NCI-H345 treated with DMSO at 0.1 percent for 48 hours (cell line): ENCODE data around the gene PRKAR1B.

Source experiments
- DNase-seq: peaks from one replicate; lab custom pipeline; 2025; ENCODE audit not compliant: unreplicated experiment; lab: John Stamatoyannopoulos, UW

The PRKAR1B gene

DNA sequence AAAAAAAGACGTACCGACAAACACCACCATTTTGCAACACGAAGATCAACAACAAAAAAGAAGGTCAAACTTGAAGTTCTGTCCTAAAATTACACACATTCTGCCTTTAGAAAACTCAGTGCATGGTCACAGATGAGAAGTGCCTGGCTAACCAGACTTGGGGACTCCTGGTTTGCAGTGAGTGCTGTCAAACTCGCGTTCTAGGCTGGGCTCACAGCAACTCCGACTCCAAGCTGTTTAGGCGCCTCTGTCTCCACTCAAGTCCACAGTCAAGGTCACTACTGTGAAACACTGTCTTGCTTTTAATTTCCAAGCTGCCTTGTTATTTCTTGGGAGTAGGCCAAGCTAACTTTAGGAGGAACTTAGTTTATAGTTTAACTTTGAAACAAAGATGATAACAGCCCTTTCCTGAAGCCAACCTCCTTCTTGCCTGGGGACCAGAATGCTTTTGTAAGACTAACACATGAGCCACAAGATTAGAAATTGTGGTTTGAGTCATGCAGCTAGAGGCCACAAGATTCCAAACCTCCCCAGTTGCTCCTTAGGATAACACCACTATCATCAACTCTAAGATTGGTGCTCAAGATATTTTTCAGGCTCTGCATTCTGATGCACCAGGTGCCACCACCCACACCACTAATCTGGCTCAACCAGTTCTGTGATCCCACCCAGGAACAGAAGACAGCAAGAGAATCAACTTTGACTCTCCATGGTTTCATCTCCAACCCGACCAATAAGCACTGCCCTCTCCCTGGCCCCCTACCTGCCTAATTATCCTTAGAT, 1.7 kb downstream of the PRKAR1B start:
- no peak for DNase-seq

GRCh38 chr7:724298-724697, 2.8 kb downstream of the PRKAR1B start:
- DNase-seq: no peak

DNA sequence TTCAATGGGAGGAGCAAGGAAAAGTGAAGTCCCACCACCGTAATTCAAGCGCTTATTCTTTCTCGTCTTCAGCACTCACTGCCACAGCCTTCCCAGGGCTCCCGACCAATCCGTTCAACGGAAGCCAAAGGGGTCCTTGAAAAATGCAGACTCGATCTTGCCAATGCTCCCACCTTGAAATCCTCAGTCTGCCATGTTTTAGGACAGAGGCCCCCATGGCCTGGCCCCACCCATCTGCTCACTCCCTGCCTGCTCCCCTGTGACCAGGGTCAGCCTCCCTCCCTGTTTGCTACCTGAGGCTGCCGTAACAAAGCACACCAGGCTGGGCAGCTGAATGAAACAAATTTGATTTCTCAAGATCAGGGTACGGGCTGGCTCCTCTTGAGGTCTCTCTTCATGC, 3.5 kb downstream of the PRKAR1B start:
- DNase-seq: no peak

GRCh38 chr7:721619-722248, 5.3 kb downstream of the PRKAR1B start:
- no peak for DNase-seq

- DNase-seq: no peak
Measured at GRCh38 chr7:716636-717035, 10.4 kb downstream of the PRKAR1B start.

GRCh38 chr7:716222-716621, 10.9 kb downstream of the PRKAR1B start:
- no peak for DNase-seq

GRCh38 chr7:714251-714671, 12.8 kb downstream of the PRKAR1B start:
- DNase-seq: no peak

DNA sequence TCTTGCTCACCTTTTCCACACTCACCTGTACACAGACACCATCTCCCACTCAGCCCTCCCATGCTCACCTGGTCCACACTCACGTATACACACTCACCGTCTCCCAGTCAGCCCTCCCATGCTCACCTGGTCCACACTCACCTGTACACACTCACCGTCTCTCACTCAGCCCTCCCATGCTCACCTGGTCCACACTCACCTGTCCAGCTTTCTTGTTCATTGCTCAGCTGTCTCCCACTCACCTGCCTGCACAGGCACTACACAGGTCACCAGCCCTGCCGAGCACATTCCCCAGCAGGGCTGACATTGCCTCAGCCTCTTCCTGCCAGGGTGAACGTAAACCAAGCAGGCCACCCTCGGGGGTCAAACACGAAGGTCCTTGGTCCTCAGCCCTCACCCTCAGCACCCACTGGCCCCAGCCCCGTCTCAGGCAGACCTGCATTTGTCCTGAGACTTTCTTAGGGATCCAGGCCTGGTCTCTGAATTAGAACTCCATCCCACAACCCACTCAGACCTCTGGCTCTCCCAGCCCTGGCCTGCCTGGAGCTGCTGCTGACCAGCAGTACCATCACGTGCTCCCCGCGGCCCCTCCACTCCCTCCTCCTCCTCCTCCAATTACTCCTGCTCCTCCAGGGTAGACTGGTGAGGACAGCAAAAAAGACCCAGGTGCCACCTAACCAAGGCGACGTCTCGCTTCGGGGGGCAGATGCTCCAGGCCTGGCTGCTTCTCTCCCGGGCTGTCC, 13.4 kb downstream of the PRKAR1B start:
- DNase-seq: no peak

DNA sequence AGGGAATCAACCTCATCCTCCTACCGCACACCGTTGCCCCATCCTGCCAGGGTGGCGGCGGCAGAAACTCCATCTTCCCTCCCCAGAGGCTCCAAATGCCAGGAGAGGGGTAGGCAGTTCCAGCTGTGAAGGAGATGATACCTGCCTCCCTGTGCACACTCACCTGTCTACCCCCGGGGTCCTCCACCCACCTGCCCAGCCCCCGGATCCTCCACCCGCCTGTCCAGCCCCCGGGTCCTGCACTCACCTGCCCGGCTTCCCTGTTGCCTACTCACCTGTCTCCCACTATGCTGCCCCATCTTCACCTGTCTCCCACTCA, 14.0 kb downstream of the PRKAR1B start:
- no peak for DNase-seq

DNA sequence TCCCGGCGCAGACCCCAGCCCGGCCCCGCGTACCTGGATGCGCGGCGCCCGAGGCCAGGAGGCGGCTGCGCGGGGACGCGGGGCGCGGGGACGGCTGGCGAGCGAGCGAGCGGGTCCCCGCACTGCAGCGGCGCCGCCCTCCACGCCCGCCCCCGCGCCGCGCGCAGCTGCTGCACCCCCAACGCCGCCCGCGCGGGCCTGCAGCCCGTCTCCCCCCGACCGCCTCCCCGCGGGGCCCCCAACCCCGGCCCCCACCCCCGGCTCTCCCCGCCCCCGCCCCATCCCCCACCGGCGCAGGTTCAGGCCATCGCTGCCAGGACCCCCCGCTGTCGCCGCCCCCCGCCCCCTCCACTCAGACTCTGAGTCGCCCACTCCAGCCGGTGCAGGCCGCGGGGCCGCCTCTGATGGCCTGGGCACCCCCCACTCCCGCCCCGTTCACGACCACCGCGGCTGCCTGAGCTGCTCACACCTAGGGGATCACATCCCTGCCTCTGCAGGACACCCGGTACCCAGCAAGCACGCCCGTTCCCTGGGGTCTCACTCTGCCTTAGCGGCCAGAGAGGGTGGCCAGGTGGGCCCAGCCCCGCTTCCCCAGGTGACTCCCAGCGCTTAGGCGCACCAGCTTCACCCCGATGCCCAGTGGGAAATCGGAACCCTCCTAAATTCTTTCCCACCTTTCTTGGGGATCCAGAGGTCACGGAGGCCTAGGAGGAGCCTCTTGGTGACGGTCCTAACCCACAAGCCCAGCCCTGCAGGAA, 14.5 kb downstream of the PRKAR1B start:
- DNase-seq: no peak

GRCh38 chr7:711922-712380, 15.1 kb downstream of the PRKAR1B start:
- DNase-seq: no peak

DNA sequence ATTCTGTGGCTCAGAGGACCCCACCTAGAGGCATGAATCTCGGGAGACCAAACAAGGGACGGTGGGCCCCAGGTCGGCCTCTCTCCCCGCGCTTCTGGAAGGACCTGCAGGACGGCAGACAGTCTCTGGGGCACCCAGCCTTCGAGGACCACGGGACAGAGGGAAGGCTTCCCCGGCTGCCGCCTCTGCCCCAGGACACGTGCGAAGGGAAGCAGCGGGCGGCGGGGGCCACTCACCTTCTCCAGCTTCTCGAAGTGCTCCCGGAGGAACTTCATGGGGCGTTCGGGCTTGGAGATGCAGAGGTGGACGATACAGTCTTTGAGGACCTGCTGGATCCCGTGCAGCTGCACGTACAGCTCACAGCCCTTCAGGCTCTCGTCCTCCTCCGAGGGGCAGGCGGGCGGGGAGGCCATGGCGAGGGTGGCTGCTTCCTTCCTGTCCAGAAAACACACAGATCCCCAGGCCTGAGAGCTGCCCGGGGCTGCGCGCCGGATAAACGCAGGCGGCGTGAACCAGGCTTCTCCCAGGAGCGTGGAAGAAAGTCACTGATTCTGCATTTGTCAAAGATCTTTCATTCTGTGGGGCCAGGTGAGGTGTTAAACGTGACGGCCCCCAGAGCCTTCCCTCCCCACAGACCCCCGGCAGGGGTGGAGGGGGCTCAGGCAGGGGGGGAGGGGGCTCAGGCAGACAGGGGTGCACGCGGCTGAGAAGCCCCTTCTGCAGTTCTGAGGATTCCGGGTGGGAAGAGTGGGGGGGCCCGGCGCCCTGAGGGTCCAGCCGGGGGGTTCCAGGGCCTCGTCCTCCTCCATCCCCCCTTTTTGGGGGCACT, 15.8 kb downstream of the PRKAR1B start:
- DNase-seq: no peak

- no peak for DNase-seq
Measured at GRCh38 chr7:710161-710560, 16.9 kb downstream of the PRKAR1B start.

GRCh38 chr7:707296-708000, 19.6 kb downstream of the PRKAR1B start:
- DNase-seq: no peak

DNA sequence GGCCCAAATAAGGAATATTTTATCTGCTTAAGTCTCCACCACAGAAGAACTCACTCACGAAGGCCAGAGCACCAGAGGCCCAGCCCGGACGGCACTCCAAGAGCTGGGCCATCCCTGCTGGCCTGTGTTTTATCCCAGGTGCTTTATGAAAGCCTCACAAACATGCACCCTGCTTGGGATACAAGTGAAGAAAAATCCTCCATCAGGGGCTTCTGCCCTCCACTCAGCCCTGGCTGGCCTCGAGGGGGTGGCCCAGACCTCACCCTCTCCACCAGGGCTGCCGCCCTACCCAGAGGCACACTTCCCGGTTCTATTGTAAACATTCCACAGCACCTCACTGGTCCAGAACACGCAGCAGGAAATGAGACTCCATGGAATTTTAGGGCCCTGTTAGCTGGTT, 20.4 kb downstream of the PRKAR1B start:
- DNase-seq: no peak

DNA sequence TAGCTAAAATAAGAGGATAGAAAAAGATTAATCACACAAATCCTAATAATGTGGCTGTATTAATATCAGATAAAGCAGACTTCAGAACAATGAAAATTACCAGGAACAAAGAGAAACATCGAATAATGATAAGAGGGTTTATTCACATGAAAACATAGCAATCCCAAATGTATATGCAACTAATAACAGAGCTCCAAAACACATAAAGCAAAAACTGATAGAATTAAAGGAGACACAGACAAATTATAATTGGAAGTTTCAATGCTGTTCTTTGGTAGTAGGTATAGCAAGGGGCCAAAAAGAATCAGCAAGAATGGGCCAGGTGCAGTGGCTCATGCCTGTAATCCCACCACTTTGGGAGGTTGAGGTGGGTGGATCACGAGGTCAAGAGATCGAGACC, 24.0 kb downstream of the PRKAR1B start:
- DNase-seq: no peak

GRCh38 chr7:701086-701671, 25.9 kb downstream of the PRKAR1B start:
- DNase-seq: no peak

DNA sequence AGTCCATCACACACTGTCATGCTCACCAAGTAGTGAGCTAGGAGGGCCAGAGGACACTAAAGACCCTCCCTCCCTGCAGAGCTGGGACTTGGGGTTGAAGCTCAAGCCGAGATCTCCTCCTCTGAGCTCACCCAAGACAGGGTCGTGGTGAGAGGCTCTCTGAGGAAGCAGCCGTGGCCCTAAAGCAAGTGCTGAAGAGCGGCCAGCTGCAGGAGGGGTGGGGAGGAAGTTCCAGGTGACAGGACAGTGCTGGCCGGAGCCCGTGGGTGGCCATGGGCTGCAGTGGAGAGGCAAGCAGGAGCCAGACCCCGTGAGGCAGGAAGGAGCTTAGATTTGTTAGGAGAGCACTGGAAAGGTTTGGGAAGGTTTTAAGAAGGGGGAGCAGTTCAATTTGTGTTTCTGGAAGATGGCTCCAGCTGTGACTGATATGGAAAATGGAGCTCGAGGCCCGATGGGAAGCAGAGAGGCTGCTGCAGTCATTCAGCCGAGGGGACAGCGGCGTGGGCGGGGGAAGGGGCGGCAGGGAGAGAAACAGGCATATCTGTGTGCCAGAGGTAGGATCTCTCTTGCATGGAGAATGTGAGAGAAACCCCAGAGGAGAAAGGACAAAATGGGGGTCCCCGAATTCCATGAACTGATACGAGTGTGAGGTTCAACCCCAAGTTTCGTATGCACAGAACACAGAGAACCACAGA, 27.5 kb downstream of the PRKAR1B start:
- no peak for DNase-seq
